Hair follicular keratinocyte (primary cell): ENCODE data around the gene BRK1. TPM values are rescaled to one million over a fixed set of nuclear protein-coding genes. Genes with fewer than 3 reads are reported as not detected.

Experiments
- total RNA-seq: library from RNA; depleted of rRNA; stranded (reverse); fragments of >200 nt; gene quantifications from 2 replicates; pipeline ENCODE4 v1.2.3, GENCODE V29; 2015

BRK1 gene
- 126 and 161 TPM in 2 replicates for total RNA-seq

DNA sequence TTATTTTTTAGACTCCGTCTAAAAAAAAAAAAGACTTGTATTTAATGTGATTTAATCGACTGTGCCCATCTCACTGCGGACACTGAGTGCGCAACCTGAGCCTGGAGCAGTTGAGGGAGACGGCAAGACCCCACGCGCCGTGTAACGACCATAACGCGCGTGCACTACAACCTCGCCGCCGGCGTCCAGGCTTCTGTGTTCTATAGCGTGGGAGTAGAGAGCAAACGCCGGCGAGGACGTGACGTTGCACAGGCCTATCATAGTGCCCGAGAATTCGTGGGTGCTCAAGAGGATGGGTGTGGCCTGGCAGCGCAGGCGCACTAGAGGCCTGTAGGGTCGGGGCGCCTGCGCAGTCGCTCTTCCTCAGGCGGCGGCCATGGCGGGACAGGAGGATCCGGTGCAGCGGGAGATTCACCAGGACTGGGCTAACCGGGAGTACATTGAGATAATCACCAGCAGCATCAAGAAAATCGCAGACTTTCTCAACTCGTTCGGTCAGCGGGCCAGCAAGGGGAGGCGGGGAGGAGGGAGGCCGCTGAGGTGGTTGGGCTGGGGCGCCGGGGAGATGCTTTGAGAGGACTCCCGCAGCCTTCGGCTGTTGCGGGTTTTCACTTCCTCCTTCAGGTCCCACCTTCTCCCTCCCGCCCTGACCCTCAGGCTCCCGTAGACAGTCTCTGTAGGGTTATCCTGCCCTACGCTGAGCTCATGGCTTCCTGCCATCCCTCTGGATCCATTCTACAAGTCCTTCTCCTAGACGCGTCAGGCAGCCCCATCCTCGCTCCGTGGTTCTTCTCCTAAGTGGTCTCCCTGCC lies at the start of gene BRK1:
Gene BRK1 (plus strand): TSS at position 350 of the 812 bp plus-strand sequence. CDS start 27 bp downstream, at position 377.

DNA sequence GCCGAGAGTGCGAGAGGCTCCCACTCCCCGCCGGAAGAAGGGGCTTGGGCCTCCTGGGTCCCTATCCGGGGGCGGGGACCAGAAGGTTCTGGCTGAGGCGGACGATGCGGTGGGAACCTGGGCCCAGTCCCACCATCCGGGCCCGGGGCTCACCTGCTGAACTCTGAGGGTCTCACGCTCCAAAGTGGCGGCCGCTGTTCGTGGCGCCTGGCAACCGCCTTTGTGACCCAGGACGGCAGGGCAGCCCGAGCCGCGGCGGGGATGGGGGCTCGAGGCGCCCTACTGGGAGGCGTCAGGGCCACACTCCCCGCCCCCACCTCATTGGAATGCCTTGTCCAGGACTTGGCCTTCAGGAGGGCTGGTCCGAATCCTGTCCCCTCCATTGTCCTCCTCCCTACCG lies 7.4 kb upstream of the BRK1 start, which contains the start of gene FANCD2OS:
Gene FANCD2OS (minus strand): TSS at position 165 of the 400 bp plus-strand sequence. CDS start 3,481 bp downstream, outside the sequence.

GRCh38 chr3:10164546-10165393 lies 49.3 kb downstream of the BRK1 start, which contains the start of gene IRAK2:
IRAK2 (plus strand) TSS chr3:10164919; CDS start chr3:10164955, 36 bp downstream.

Other genes with a start within 250 kb of the BRK1 start
- not detected in 2 replicates for gene CIDEC, start 235.4 kb upstream of the BRK1 start, total RNA-seq
- gene JAGN1, start 225.1 kb upstream of the BRK1 start, total RNA-seq, result 37.6 and 63.4 TPM in 2 replicates
- gene IL17RE, start 212.8 kb upstream of the BRK1 start, total RNA-seq, result 10.8 and 19.7 TPM in 2 replicates
- gene IL17RC, start 198.6 kb upstream of the BRK1 start, total RNA-seq, result 29.7 and 36.6 TPM in 2 replicates
- 23.1 and 59.0 TPM in 2 replicates for gene CRELD1, start 181.8 kb upstream of the BRK1 start, total RNA-seq
- 0.80 and 1.1 TPM in 2 replicates for gene PRRT3, start 163.3 kb upstream of the BRK1 start, total RNA-seq
- gene EMC3, start 128.8 kb upstream of the BRK1 start, total RNA-seq, result 37.2 and 39.0 TPM in 2 replicates
- 8.4 and 20.5 TPM in 2 replicates for gene FANCD2, start 89.2 kb upstream of the BRK1 start, total RNA-seq
- gene FANCD2OS, start 7.4 kb upstream of the BRK1 start, total RNA-seq, result not detected in 2 replicates
- 27.1 and 38.8 TPM in 2 replicates for gene VHL, start 26.1 kb downstream of the BRK1 start, total RNA-seq
- gene IRAK2, start 49.2 kb downstream of the BRK1 start, total RNA-seq, result 7.9 and 29.7 TPM in 2 replicates
- gene TATDN2, start 132.8 kb downstream of the BRK1 start, total RNA-seq, result 8.7 and 10.5 TPM in 2 replicates
- gene GHRL, start 177.3 kb downstream of the BRK1 start, total RNA-seq, result not detected in 2 replicates
- gene SEC13, start 205.4 kb downstream of the BRK1 start, total RNA-seq, result 174 and 220 TPM in 2 replicates